K562 (cell line): ENCODE results near the gene SHC1. TPM values are rescaled to one million over a fixed set of nuclear protein-coding genes. Genes with fewer than 3 reads are reported as not detected.
A peak's percentile ranks its signal among the peaks of the same experiment; 100 is the strongest.

Source experiments
- ARID1B ChIP-seq: fragments of 450-650 bp; IDR thresholded peaks from 2 replicates; pipeline ENCODE4 v1.6.1; 2016; ENCODE audit warnings: antibody characterized with exemption, mild to moderate bottlenecking, inconsistent platforms
- CBFB ChIP-seq: sonication (generic); formaldehyde crosslinking; IDR thresholded peaks from 2 replicates; pipeline ENCODE4 v1.4.0; 2020; ENCODE audit warnings: mild to moderate bottlenecking, missing genetic modification reagents
- CCNT2 ChIP-seq: IDR thresholded peaks from 2 replicates; pipeline ENCODE4 v1.6.1; 2011; ENCODE audit warnings: borderline replicate concordance, low read depth, mild to moderate bottlenecking, moderate library complexity, mixed read lengths, low read length; ENCODE audit not compliant: insufficient read length; ENCODE audit errors: extremely low read depth
- CHD1 ChIP-seq: fragments of 200-600 bp; sonication (generic); IDR thresholded peaks from one replicate; pipeline ENCODE4 v1.6.1; 2012; ENCODE audit warnings: mild to moderate bottlenecking, moderate library complexity, low read length, inconsistent platforms
- CHD2 ChIP-seq: IDR thresholded peaks from 2 replicates; pipeline ENCODE4 v1.6.1; 2011; ENCODE audit warnings: low read depth, low read length
- ELF1 ChIP-seq: fragments of 200-800 bp; sonication (Bioruptor generic); IDR thresholded peaks from 2 replicates; pipeline ENCODE4 v1.6.1; 2016; ENCODE audit warnings: missing genetic modification characterization, missing compliant biosample characterization
- ESRRB ChIP-seq: fragments of 250-450 bp; sonication (Bioruptor Pico); IDR thresholded peaks from 2 replicates; pipeline ENCODE4 v1.5.0; 2020; ENCODE audit warnings: mild to moderate bottlenecking, moderate library complexity, borderline replicate concordance
- GATAD2B ChIP-seq: fragments of 450-650 bp; IDR thresholded peaks from 2 replicates; pipeline ENCODE4 v1.6.1; 2017; ENCODE audit warnings: mild to moderate bottlenecking, borderline replicate concordance
- HNRNPH1 ChIP-seq: fragments of 200-400 bp; formaldehyde crosslinking; optimal IDR thresholded peaks from 2 replicates; pipeline ENCODE3; 2017; ENCODE audit warnings: low read depth, mild to moderate bottlenecking, low read length, moderate library complexity
- KAT7 ChIP-seq: sonication (generic); formaldehyde crosslinking; IDR thresholded peaks from 2 replicates; pipeline ENCODE4 v1.8.0; 2022; ENCODE audit warnings: missing genetic modification reagents, mild to moderate bottlenecking, borderline replicate concordance
- LARP7 ChIP-seq: fragments of 450-650 bp; IDR thresholded peaks from 2 replicates; pipeline ENCODE4 v1.6.1; 2016
- MEF2A ChIP-seq: IDR thresholded peaks from 2 replicates; pipeline ENCODE4 v1.6.1; 2011; ENCODE audit warnings: low read depth, mild to moderate bottlenecking, low read length, moderate library complexity; ENCODE audit not compliant: control insufficient read depth
- MYBL2 ChIP-seq, 2 experiments: fragments of 450-650 bp in 1 of 2; sonication (generic) in 1 of 2; formaldehyde crosslinking in 1 of 2; IDR thresholded peaks; 2 replicates each; pipeline versions ENCODE4 v1.6.1 to v1.8.1; 2017 to 2022; ENCODE audit warnings: borderline replicate concordance in 1 of 2, inconsistent platforms in 1 of 2, low read depth in 1 of 2, mild to moderate bottlenecking in 1 of 2, missing genetic modification reagents in 1 of 2, moderate library complexity in 1 of 2
- NCOA4 ChIP-seq: fragments of 450-650 bp; IDR thresholded peaks from 2 replicates; pipeline ENCODE4 v1.6.1; 2018; ENCODE audit warnings: mild to moderate bottlenecking; ENCODE audit not compliant: partially characterized antibody
- NCOR1 ChIP-seq: fragments of 450-650 bp; IDR thresholded peaks from 2 replicates; pipeline ENCODE4 v1.6.1; 2016; ENCODE audit warnings: mild to moderate bottlenecking, moderate library complexity
- POLR2B ChIP-seq: fragments of 450-650 bp; IDR thresholded peaks from 2 replicates; pipeline ENCODE4 v1.6.1; 2018; ENCODE audit warnings: low read depth; ENCODE audit not compliant: partially characterized antibody
- PPARD ChIP-seq: fragments of 250-450 bp; sonication (Bioruptor Pico); IDR thresholded peaks from 2 replicates; pipeline ENCODE4 v1.8.0; 2022; ENCODE audit warnings: inconsistent platforms, mild to moderate bottlenecking, moderate library complexity
- RBM15 ChIP-seq: fragments of 200-400 bp; formaldehyde crosslinking; IDR thresholded peaks from 2 replicates; pipeline ENCODE4 v1.6.1; 2018; ENCODE audit warnings: mild to moderate bottlenecking, low read length, moderate library complexity; ENCODE audit not compliant: insufficient read depth
- SMARCB1 ChIP-seq: IDR thresholded peaks from 2 replicates; pipeline ENCODE4 v1.6.1; 2011; ENCODE audit warnings: improper control_type of control experiment, low read depth; ENCODE audit not compliant: insufficient read length
- SRSF3 ChIP-seq: fragments of 200-400 bp; formaldehyde crosslinking; IDR thresholded peaks from 2 replicates; pipeline ENCODE4 v1.6.1; 2016; ENCODE audit warnings: mild to moderate bottlenecking, low read length, moderate library complexity; ENCODE audit not compliant: insufficient read depth
- TAF9B ChIP-seq: fragments of 450-650 bp; IDR thresholded peaks from 2 replicates; pipeline ENCODE4 v1.6.1; 2018; ENCODE audit warnings: mild to moderate bottlenecking; ENCODE audit not compliant: partially characterized antibody
- ZC3H4 ChIP-seq: sonication (generic); formaldehyde crosslinking; IDR thresholded peaks from 2 replicates; pipeline ENCODE4 v1.9.0; 2021; ENCODE audit warnings: missing genetic modification reagents, borderline replicate concordance
- ZNF408 ChIP-seq: fragments of 250-450 bp; sonication (Bioruptor Pico); IDR thresholded peaks from 2 replicates; pipeline ENCODE4 v1.4.0; 2020; ENCODE audit warnings: low read depth, mild to moderate bottlenecking, moderate library complexity
- ZNF583 ChIP-seq: fragments of 250-450 bp; sonication (Bioruptor Pico); IDR thresholded peaks from 2 replicates; pipeline ENCODE4 v1.4.0; 2020
- ZNF717 ChIP-seq: fragments of 250-450 bp; sonication (Bioruptor Pico); IDR thresholded peaks from 2 replicates; pipeline ENCODE4 v1.5.0; 2021
- ZNF79 ChIP-seq: fragments of 250-450 bp; sonication (Bioruptor Pico); IDR thresholded peaks from 2 replicates; pipeline ENCODE4 v1.4.0; 2020; ENCODE audit warnings: low read depth, mild to moderate bottlenecking, moderate library complexity
- polyA plus RNA-seq, 8 experiments: library from polyadenylated mRNA; depleted of rRNA in 4 of 8; stranded (reverse) in 5 of 8; unstranded in 3 of 8; fragments of >200 nt; fragmentation: Nextera tagmentation in 2 of 8; fragmentation: Illumina TruSeq in 1 of 8; extraction: Ambion mirVana in 2 of 8; extraction: Trizol in 1 of 8; gene quantifications; 2 replicates each; pipeline versions ENCODE4 v1.2.1 to v1.2.3, GENCODE V29; 2011 to 2014; ENCODE audit warnings: inconsistent platforms in 1 of 8, missing spikeins in 1 of 8
- total RNA-seq, 7 experiments: library from RNA; depleted of rRNA in 6 of 7; stranded (reverse); fragments of >200 nt in 6 of 7; fragmentation: Illumina TruSeq in 2 of 7; extraction: Trizol in 2 of 7; gene quantifications; 2 replicates each; pipeline versions ENCODE4 v1.2.1 to v1.2.3, GENCODE V29; 2011 to 2021; ENCODE audit warnings: low replicate concordance in 1 of 7
- TF ChIP-seq, protein P1 (sequence below): fragments of 250-450 bp; sonication (Bioruptor Pico); IDR thresholded peaks from 2 replicates; pipeline ENCODE4 v1.4.0; 2020; ENCODE audit warnings: borderline replicate concordance
- TF ChIP-seq, protein P2 (sequence below): conservative IDR thresholded peaks from 2 replicates; pipeline ENCODE4 v1.6.1; 2011; ENCODE audit warnings: low read depth, mild to moderate bottlenecking, low read length; ENCODE audit not compliant: control insufficient read depth

Gene SHC1
- total and polyA plus RNA-seq, 9 of the 15 experiments (the other 6 are each of a cell fraction or from before 2014, with no cell fraction given), result 4.1 to 113 (median 51.9) TPM

DNA sequence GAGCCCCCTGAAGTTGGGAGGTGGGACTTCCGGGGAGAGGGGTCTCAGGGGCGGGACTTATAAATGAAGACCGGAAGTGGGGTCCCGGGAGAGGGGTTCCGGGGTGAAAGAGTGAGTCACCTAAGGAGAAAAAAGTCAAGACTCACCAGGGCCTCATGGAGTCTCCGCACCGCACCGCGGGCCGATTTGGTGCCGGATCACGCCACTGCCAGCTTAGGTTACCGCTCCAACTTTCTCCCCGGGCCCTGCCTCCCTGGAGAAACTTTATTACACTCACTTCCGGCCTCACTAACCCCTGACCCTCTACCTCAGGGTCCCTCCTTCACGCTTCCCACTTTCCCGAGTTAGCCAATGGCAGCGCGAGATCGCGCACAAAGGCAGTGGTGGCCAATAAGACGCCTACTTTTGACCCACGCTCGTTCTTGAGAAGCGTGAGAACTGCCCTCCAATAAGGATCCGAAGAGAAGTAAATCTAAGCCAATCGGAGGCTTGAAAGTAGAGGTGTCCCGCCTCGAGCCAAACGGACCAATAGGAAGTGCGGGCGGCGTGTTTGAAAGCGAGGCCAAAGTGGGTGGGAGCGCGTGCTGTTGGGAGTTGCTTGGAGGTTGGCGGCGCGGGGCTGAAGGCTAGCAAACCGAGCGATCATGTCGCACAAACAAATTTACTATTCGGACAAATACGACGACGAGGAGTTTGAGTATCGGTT, 3.7 kb upstream of the SHC1 start, which contains the start of gene CKS1B (continued):
- TF ChIP-seq POLR2B (no peak), GATAD2B (no peak; the same call in 1 of the 2 replicates), NCOA4 (no peak), KAT7 (CRISPR knock-in tag) (0 out of 2 replicates have a peak, but pooled peaks have one; percentile 19), CHD1 (peak; percentile 86), ARID1B (no peak), ZNF583 (CRISPR knock-in tag) (no peak), ESRRB (no peak), CBFB (no peak), NCOR1 (no peak), ZNF717 (CRISPR knock-in tag) (no peak), MYBL2 (IDR thresholded peaks at IDR 0.05; ENCODE audit: low read depth) (peak; percentile 99), MYBL2 (CRISPR knock-in tag; IDR thresholded peaks at IDR 0.05; ENCODE audit: borderline replicate concordance) (peak; percentile 79; the same call in 1 of the 2 replicates), CHD2 (peak; percentile 90), SRSF3 (no peak), PPARD (no peak), HNRNPH1 (no peak), CCNT2 (peak; percentile 8), TAF9B (peak; percentile 20), MEF2A (no peak), ELF1 (peak; percentile 92), LARP7 (no peak), ZNF79 (no peak), RBM15 (no peak), ZC3H4 (CRISPR knock-in tag) (no peak), ZNF408 (CRISPR knock-in tag) (no peak), SMARCB1 (no peak)
- TF ChIP-seq, protein P1, sequence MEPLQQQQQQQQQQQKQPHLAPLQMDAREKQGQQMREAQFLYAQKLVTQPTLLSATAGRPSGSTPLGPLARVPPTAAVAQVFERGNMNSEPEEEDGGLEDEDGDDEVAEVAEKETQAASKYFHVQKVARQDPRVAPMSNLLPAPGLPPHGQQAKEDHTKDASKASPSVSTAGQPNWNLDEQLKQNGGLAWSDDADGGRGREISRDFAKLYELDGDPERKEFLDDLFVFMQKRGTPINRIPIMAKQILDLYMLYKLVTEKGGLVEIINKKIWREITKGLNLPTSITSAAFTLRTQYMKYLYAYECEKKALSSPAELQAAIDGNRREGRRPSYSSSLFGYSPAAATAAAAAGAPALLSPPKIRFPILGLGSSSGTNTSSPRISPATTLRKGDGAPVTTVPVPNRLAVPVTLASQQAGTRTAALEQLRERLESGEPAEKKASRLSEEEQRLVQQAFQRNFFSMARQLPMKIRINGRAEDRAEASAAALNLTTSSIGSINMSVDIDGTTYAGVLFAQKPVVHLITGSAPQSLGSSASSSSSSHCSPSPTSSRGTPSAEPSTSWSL, result no peak
- TF ChIP-seq, protein P2, sequence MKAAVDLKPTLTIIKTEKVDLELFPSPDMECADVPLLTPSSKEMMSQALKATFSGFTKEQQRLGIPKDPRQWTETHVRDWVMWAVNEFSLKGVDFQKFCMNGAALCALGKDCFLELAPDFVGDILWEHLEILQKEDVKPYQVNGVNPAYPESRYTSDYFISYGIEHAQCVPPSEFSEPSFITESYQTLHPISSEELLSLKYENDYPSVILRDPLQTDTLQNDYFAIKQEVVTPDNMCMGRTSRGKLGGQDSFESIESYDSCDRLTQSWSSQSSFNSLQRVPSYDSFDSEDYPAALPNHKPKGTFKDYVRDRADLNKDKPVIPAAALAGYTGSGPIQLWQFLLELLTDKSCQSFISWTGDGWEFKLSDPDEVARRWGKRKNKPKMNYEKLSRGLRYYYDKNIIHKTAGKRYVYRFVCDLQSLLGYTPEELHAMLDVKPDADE, result 0 out of 2 replicates have a peak, but pooled peaks have one; percentile 60
